Stomach smooth muscle (tissue), 2 donors: ENCODE data around the gene SLC25A25.

Source experiments
- H3K27ac ChIP-seq: one replicate; pipeline ENCODE4 v1.7.0; 2013; ENCODE audit warnings: mild to moderate bottlenecking, low read length, inconsistent platforms
- H3K27me3 ChIP-seq, 2 donors: one replicate each; pipeline ENCODE4 v1.7.0; 2013; ENCODE audit warnings: low read length in 2 of 2; ENCODE audit not compliant: insufficient read depth in 2 of 2, control insufficient read depth in 1 of 2
- H3K36me3 ChIP-seq, 2 donors: one replicate each; pipeline ENCODE4 v1.7.0; 2013; ENCODE audit warnings: low read length in 2 of 2; ENCODE audit not compliant: control insufficient read depth in 2 of 2, insufficient read depth in 2 of 2
- H3K4me1 ChIP-seq: one replicate; pipeline ENCODE4 v1.7.0; 2013; ENCODE audit warnings: low read length; ENCODE audit not compliant: control insufficient read depth, insufficient read depth
- H3K4me3 ChIP-seq, 2 donors: one replicate each; pipeline ENCODE4 v1.7.0; 2013; ENCODE audit warnings: low read length in 2 of 2
- H3K9ac ChIP-seq, 2 donors: one replicate each; pipeline ENCODE4 v1.7.0; 2013; ENCODE audit warnings: low read length in 2 of 2, mild to moderate bottlenecking in 1 of 2
- H3K9me3 ChIP-seq, 2 donors: one replicate each; pipeline ENCODE4 v1.7.0; 2013; ENCODE audit warnings: low read length in 2 of 2; ENCODE audit not compliant: control insufficient read depth in 2 of 2
- donor health status: healthy.
- donor health status: Pancreatic carcinoma.

Gene SLC25A25

DNA sequence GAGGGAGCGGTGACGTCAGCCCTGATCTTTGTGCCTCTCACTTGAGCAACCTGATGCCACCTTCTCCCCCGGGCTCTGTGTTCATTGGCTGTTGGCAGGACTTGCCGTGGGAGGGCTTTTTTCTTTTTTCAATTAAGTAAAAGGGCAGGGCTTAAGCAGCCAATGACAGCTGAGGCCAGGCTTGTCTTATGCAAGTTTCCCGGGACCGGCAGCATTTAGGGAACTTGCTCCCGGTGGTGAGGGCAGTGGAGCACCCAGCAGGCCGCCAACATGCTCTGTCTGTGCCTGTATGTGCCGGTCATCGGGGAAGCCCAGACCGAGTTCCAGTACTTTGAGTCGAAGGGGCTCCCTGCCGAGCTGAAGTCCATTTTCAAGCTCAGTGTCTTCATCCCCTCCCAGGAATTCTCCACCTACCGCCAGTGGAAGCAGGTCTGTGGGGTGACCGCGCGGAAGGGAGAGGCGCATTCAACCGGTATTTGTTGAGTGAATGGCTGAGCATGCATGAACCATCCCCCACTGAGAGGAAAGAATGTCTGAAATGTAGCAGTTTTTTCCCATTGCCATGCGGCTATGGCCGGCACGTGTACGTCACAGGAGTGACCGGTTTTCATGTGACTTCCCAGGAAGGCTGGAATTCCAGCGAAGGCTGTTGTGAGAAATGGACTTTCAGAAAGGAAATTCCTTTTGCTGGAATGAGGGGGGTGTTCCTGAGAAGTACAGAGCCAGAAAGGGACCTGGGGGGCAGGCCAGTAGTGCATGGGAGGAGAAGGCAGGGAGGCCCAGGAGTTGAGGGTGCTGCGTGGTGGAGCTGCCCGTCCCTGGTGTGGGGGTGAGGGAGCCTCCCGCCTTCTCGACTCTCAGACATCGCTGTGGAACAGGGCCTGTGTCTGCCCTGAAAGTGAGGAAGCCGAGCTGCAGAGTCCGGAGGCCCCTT lies 30.5 kb downstream of the SLC25A25 start:
- Histone ChIP-seq H3K27ac (peak overlapping the region; percentile 95), H3K36me3 (peaks cover 22 to 24% of the 10 kb centered on the region in 2 donors), H3K4me3 (peak overlapping the region; percentile 80 to 82), H3K9me3 (no peaks in the 10 kb centered on the region), H3K9ac (peak overlapping the region; percentile 83 to 85), H3K27me3 (no peaks in the 10 kb centered on the region), H3K4me1 (peaks cover 54% of the 10 kb centered on the region)

- Histone ChIP-seq H3K27ac (peak overlapping the region; percentile 95), H3K4me3 (peak overlapping the region; percentile 80 to 82), H3K36me3 (peaks cover 30 to 31% of the 10 kb centered on the region in 2 donors), H3K27me3 (no peaks in the 10 kb centered on the region), H3K4me1 (peaks cover 52% of the 10 kb centered on the region), H3K9ac (peak overlapping the region; percentile 83 to 85), H3K9me3 (no peaks in the 10 kb centered on the region)
These were observed 31.3 kb downstream of the SLC25A25 start for GRCh38 chr9:128099231-128099931.

DNA sequence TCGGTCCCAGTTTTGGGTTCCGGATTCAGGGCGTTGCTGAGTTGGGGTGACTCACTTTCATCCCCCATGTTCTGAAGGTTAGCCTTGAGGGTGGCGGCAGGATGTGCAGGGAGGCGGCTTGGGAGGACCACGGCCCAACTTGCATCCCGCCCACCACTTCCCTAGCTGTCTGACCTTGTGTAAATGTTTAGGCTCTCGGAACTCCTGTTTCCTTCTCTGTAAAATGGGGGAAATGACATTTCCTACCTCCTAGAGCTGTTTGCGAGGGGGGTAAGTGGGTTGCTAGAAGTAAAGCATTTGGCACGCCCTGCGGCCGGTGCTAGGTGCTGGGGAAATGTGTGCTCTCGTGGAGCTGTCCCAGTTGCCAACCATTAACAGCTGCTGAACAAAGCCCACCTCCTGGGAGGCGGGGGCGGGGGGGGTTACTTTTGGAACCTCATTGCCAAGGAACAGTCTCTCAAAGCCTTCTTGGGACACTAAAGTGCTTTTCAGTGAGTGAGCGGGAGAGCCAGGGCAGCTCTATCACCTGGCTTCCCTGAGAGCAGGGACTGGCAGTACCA lies 32.0 kb downstream of the SLC25A25 start:
- H3K9me3 ChIP-seq: no peaks in the 10 kb centered on the region
- peak overlapping the region; percentile 80 to 82 for H3K4me3 ChIP-seq
- H3K9ac ChIP-seq: peak overlapping the region; percentile 29 to 85
- peaks cover 46% of the 10 kb centered on the region for H3K4me1 ChIP-seq
- H3K27me3 ChIP-seq: no peaks in the 10 kb centered on the region
- H3K36me3 ChIP-seq: peaks cover 31 to 32% of the 10 kb centered on the region in 2 donors
- H3K27ac ChIP-seq: peak overlapping the region; percentile 95

DNA sequence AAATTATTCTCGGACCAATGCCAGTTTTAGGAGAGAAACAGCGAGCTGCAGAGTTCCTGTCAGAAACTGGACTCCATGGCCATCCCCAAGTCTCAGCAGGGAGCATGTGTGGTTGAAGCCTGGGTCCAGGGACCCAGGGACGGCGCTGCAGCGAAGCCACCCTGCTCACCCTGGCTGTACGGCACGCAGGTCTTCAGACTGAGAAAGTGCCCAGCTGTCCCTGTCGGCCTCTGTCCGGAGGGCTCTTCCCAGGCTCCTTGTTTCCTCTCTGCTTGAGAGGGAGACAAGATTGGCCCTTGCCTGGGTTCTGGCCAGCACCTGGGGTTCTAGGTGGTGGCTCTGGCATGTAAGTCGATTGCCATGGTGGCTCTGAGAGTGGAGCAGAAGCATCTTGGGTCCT lies 32.5 kb downstream of the SLC25A25 start:
- H3K4me3 ChIP-seq: peak overlapping the region; percentile 80 to 82

DNA sequence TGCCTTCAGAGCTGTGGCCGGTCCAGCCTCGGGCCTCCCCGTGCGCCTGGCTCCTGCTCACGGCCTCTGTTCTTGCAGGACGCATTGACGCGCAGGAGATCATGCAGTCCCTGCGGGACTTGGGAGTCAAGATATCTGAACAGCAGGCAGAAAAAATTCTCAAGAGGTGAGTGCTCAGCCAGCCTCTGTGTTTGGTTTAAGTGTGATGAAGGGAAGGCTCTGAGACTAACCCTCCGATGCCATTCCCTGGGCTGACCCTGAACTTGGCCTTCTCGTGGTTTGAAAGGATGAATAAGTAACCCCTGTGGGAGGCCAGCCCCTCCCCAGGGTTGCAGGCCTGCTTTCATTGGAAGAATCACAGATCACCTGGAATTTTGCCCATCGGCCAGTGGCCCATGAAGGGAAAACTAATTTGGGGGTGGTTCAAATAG lies 33.2 kb downstream of the SLC25A25 start:
- no peak overlapping the region for H3K27ac ChIP-seq
- peaks cover 42% of the 10 kb centered on the region for H3K4me1 ChIP-seq
- H3K9me3 ChIP-seq: no peaks in the 10 kb centered on the region
- no peak overlapping the region for H3K4me3 ChIP-seq
- peaks cover 40 to 41% of the 10 kb centered on the region in 2 donors for H3K36me3 ChIP-seq
- H3K27me3 ChIP-seq: no peaks in the 10 kb centered on the region
- H3K9ac ChIP-seq: no peak overlapping the region

More for the DNA sequence above, 32.5 kb downstream of the SLC25A25 start:
- Histone ChIP-seq H3K36me3 (peaks cover 33 to 34% of the 10 kb centered on the region in 2 donors), H3K9ac (peak overlapping the region; percentile 13 to 85), H3K27ac (peak overlapping the region; percentile 95), H3K9me3 (no peaks in the 10 kb centered on the region), H3K4me1 (peaks cover 42% of the 10 kb centered on the region), H3K27me3 (no peaks in the 10 kb centered on the region)

GRCh38 chr9:128101690-128102089 lies 33.7 kb downstream of the SLC25A25 start:
- H3K4me1 ChIP-seq: peaks cover 42% of the 10 kb centered on the region

GRCh38 chr9:128102196-128102595 lies 34.2 kb downstream of the SLC25A25 start:
- Histone ChIP-seq H3K9ac (no peak overlapping the region), H3K36me3 (peaks cover 49 to 50% of the 10 kb centered on the region in 2 donors), H3K4me1 (peaks cover 42% of the 10 kb centered on the region)

More at GRCh38 chr9:128101690-128102089, 33.7 kb downstream of the SLC25A25 start:
- Histone ChIP-seq H3K36me3 (peaks cover 44 to 45% of the 10 kb centered on the region in 2 donors), H3K9ac (no peak overlapping the region), H3K27me3 (no peaks in the 10 kb centered on the region), H3K27ac (no peak overlapping the region), H3K4me3 (no peak overlapping the region), H3K9me3 (no peaks in the 10 kb centered on the region)

GRCh38 chr9:128102861-128103588 lies 35.0 kb downstream of the SLC25A25 start:
- H3K27ac ChIP-seq: no peak overlapping the region
- H3K27me3 ChIP-seq: no peaks in the 10 kb centered on the region
- no peak overlapping the region for H3K9ac ChIP-seq
- H3K36me3 ChIP-seq: peaks cover 57 to 59% of the 10 kb centered on the region in 2 donors
- peaks cover 36% of the 10 kb centered on the region for H3K4me1 ChIP-seq
- no peak overlapping the region for H3K4me3 ChIP-seq
- no peaks in the 10 kb centered on the region for H3K9me3 ChIP-seq

More at GRCh38 chr9:128102196-128102595, 34.2 kb downstream of the SLC25A25 start:
- no peaks in the 10 kb centered on the region for H3K9me3 ChIP-seq
- no peaks in the 10 kb centered on the region for H3K27me3 ChIP-seq
- H3K27ac ChIP-seq: no peak overlapping the region
- H3K4me3 ChIP-seq: no peak overlapping the region

DNA sequence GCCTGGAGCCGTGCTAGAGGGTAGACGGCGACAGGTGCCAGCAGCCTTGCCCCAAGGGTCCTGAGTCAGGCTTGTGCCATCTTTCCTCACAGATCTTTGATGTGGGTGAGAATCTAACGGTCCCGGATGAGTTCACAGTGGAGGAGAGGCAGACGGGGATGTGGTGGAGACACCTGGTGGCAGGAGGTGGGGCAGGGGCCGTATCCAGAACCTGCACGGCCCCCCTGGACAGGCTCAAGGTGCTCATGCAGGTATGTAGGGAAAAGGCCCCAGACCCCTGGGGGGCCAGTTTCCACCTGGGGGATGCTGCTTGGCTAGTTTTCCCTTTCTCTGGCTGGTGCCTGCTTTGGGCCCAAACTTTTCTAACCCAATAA lies 35.5 kb downstream of the SLC25A25 start:
- peaks cover 59 to 62% of the 10 kb centered on the region in 2 donors for H3K36me3 ChIP-seq
- peaks cover 31% of the 10 kb centered on the region for H3K4me1 ChIP-seq
- no peaks in the 10 kb centered on the region for H3K9me3 ChIP-seq
- H3K27ac ChIP-seq: no peak overlapping the region
- H3K9ac ChIP-seq: no peak overlapping the region
- no peak overlapping the region for H3K4me3 ChIP-seq
- H3K27me3 ChIP-seq: no peaks in the 10 kb centered on the region

- Histone ChIP-seq H3K36me3 (peaks cover 59 to 62% of the 10 kb centered on the region in 2 donors), H3K4me3 (no peak overlapping the region), H3K27ac (no peak overlapping the region), H3K27me3 (no peaks in the 10 kb centered on the region), H3K9me3 (no peaks in the 10 kb centered on the region), H3K9ac (no peak overlapping the region), H3K4me1 (peaks cover 25% of the 10 kb centered on the region)
These were observed 36.2 kb downstream of the SLC25A25 start for GRCh38 chr9:128104171-128104618.
